GM23338 (cell line): ENCODE measurements around the gene PLXNA2. TPM values are rescaled to one million over a fixed set of nuclear protein-coding genes. Genes with fewer than 3 reads are reported as not detected.

Experiments
- ATAC-seq: fragments of 200-7000 bp; cut with Tn5 transposase; 3 replicates; pipeline ENCODE4 v1.9.1; 2020
- DNase-seq: peaks from one replicate; pipeline ENCODE4 v3.0.0-alpha.2; 2015; ENCODE audit warnings: low spot score
- H2AFZ ChIP-seq: fragments of 200-600 bp; sonication (generic); 2 replicates; pipeline ENCODE4 v1.8.0; 2016; ENCODE audit warnings: antibody characterized with exemption, mild to moderate bottlenecking, moderate library complexity
- H3F3A ChIP-seq: fragments of 200-600 bp; sonication (generic); replicated peaks from 2 replicates; pipeline ENCODE4 v1.8.0; 2017; ENCODE audit warnings: antibody characterized with exemption, mixed run types, low read depth
- H3K27ac ChIP-seq: fragments of 200-600 bp; sonication (generic); 2 replicates; pipeline ENCODE4 v1.6.1; 2016; ENCODE audit warnings: low read depth
- H3K27me3 ChIP-seq: fragments of 200-600 bp; sonication (generic); 2 replicates; pipeline ENCODE4 v1.8.0; 2016; ENCODE audit warnings: mild to moderate bottlenecking, mixed run types, moderate library complexity; ENCODE audit not compliant: insufficient read depth
- H3K36me3 ChIP-seq: fragments of 200-600 bp; sonication (generic); 2 replicates; pipeline ENCODE4 v1.8.0; 2016; ENCODE audit warnings: mild to moderate bottlenecking; ENCODE audit not compliant: insufficient read depth
- H3K4me1 ChIP-seq: fragments of 200-600 bp; sonication (generic); 2 replicates; pipeline ENCODE4 v1.8.0; 2016; ENCODE audit warnings: mild to moderate bottlenecking, moderate library complexity; ENCODE audit not compliant: insufficient read depth
- H3K4me2 ChIP-seq: fragments of 200-600 bp; sonication (generic); 2 replicates; pipeline ENCODE4 v1.7.1; 2017; ENCODE audit warnings: mixed run types
- H3K4me3 ChIP-seq: fragments of 200-600 bp; sonication (generic); 2 replicates; pipeline ENCODE4 v1.6.1; 2016; ENCODE audit warnings: mixed run types
- H3K79me2 ChIP-seq: fragments of 200-600 bp; sonication (generic); replicated peaks from 2 replicates; pipeline ENCODE4 v1.8.0; 2017; ENCODE audit warnings: mild to moderate bottlenecking; ENCODE audit not compliant: insufficient read depth
- H3K9me2 ChIP-seq: fragments of 200-600 bp; sonication (generic); 2 replicates; pipeline ENCODE4 v1.8.0; 2017; ENCODE audit not compliant: insufficient read depth
- H4K20me1 ChIP-seq: fragments of 200-600 bp; sonication (generic); replicated peaks from 2 replicates; pipeline ENCODE4 v1.8.0; 2017; ENCODE audit warnings: mild to moderate bottlenecking; ENCODE audit not compliant: insufficient read depth
- H3K27ac Mint-ChIP-seq: 2 replicates; pipeline ENCODE4 v1.8.0; 2020; ENCODE audit warnings: inconsistent platforms, mild to moderate bottlenecking, moderate library complexity, mixed read lengths
- H3K27me3 Mint-ChIP-seq: 3 replicates; pipeline ENCODE4 v1.8.0; 2022; ENCODE audit warnings: low read depth, mild to moderate bottlenecking, moderate library complexity, mixed read lengths, inconsistent platforms; ENCODE audit not compliant: insufficient read depth, poor library complexity
- H3K36me3 Mint-ChIP-seq: 3 replicates; pipeline ENCODE4 v1.8.0; 2021; ENCODE audit warnings: low read depth, mild to moderate bottlenecking, inconsistent platforms, moderate library complexity, mixed read lengths
- H3K4me1 Mint-ChIP-seq: 3 replicates; pipeline ENCODE4 v1.8.0; 2020; ENCODE audit warnings: mild to moderate bottlenecking, inconsistent platforms, mixed read lengths
- H3K4me3 Mint-ChIP-seq: 3 replicates; pipeline ENCODE4 v1.8.0; 2021; ENCODE audit warnings: moderate library complexity, mild to moderate bottlenecking, inconsistent platforms, mixed read lengths
- H3K9me3 Mint-ChIP-seq: 3 replicates; pipeline ENCODE4 v1.8.0; 2020; ENCODE audit warnings: moderate library complexity, mild to moderate bottlenecking, inconsistent platforms, mixed read lengths
- EZH2 ChIP-seq: fragments of 200-600 bp; sonication (generic); IDR thresholded peaks from one replicate; pipeline ENCODE4 v1.8.0; 2017; ENCODE audit warnings: antibody characterized with exemption, mild to moderate bottlenecking, low read depth; ENCODE audit not compliant: unreplicated experiment
- NANOG ChIP-seq: IDR thresholded peaks from 2 replicates; pipeline ENCODE4 v1.6.1; 2016; ENCODE audit warnings: antibody characterized with exemption, borderline replicate concordance
- POLR2AphosphoS5 ChIP-seq: IDR thresholded peaks from 2 replicates; pipeline ENCODE4 v1.6.1; 2016; ENCODE audit warnings: antibody characterized with exemption, low read depth
- polyA plus RNA-seq: library from polyadenylated mRNA; unstranded; fragments of >200 nt; fragmentation: Nextera tagmentation; extraction: Ambion mirVana; gene quantifications from 2 replicates; pipeline ENCODE4 v1.2.1, GENCODE V29; 2016
- total RNA-seq: library from RNA; depleted of rRNA; stranded (reverse); fragments of >200 nt; shearing (Covaris generic); gene quantifications from 2 replicates; pipeline ENCODE4 v1.2.3, GENCODE V29; 2014
- TF ChIP-seq, protein P1 (sequence below), 2 experiments: fragments of 200-600 bp in 1 of 2; sonication (generic) in 1 of 2; conservative IDR thresholded peaks; 2 replicates each; pipeline versions ENCODE4 v1.5.1 to v1.6.1; 2016 to 2017; ENCODE audit warnings: antibody characterized with exemption in 2 of 2, low read depth in 2 of 2, mild to moderate bottlenecking in 2 of 2, moderate library complexity in 1 of 2
- TF ChIP-seq, protein P2 (sequence below): IDR thresholded peaks from 2 replicates; pipeline ENCODE4 v1.6.1; 2016; ENCODE audit warnings: antibody characterized with exemption
- TF ChIP-seq, protein P3 (sequence below): fragments of 250-450 bp; sonication (Bioruptor Pico); IDR thresholded peaks from 2 replicates; pipeline ENCODE4 v1.5.0; 2020; ENCODE audit warnings: mild to moderate bottlenecking, moderate library complexity

Gene PLXNA2
- total and polyA plus RNA-seq, 2 experiments from 2014 or later: 0.40 to 1.8 TPM

DNA sequence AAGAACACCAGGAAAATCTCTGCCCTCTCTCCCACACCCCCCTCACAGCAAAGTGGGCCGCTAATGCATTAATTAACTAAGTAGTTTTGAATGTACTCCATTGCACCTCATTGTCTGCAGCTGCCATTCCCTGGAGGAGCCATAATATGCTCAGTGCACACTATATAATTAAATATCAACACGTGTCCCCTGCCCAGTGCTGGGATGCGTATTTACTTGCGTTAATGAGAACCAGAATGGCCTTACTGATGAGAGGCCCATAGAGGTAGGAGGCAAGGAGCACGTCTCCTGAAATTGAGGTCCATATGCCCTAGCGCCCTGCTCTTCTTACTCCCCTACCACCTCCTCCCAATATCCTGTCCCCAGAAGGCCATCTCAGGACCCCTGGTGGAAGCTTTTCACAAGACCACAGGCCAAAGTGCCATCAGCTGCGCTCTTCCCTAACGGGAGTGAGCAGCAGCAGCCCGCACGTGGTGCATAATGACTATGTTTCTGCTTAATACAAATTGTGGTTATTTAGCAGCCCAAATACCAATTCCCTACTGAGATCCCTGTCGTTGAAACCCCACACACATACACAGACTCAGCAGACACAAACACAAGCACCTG is 76.8 kb downstream of the PLXNA2 start:
- Histone ChIP-seq H3K36me3 (no peaks in the 10 kb centered on the region), H3K79me2 (no peaks in the 10 kb centered on the region), H3K27me3 (no peaks in the 10 kb centered on the region), H3F3A (no peaks in the 10 kb centered on the region), H3K4me1 (peaks cover 12% of the 10 kb centered on the region), H4K20me1 (no peaks in the 10 kb centered on the region), H2AFZ (no peak overlapping the region), H3K9me2 (no peaks in the 10 kb centered on the region), H3K27ac (no peak overlapping the region), H3K4me2 (no peak overlapping the region), H3K4me3 (no peak overlapping the region)
- peak; percentile 17; the same call in 2 of the 3 replicates for ATAC-seq
- Mint-ChIP-seq H3K9me3 (no peaks in the 10 kb centered on the region; the same call in 2 of the 3 replicates), H3K4me3 (no peak overlapping the region), H3K27ac (no peak overlapping the region), H3K27me3 (peaks cover 4% of the 10 kb centered on the region), H3K36me3 (no peaks in the 10 kb centered on the region), H3K4me1 (peaks cover 48% of the 10 kb centered on the region)
- TF ChIP-seq POLR2AphosphoS5: no peak
- TF ChIP-seq, protein P1, sequence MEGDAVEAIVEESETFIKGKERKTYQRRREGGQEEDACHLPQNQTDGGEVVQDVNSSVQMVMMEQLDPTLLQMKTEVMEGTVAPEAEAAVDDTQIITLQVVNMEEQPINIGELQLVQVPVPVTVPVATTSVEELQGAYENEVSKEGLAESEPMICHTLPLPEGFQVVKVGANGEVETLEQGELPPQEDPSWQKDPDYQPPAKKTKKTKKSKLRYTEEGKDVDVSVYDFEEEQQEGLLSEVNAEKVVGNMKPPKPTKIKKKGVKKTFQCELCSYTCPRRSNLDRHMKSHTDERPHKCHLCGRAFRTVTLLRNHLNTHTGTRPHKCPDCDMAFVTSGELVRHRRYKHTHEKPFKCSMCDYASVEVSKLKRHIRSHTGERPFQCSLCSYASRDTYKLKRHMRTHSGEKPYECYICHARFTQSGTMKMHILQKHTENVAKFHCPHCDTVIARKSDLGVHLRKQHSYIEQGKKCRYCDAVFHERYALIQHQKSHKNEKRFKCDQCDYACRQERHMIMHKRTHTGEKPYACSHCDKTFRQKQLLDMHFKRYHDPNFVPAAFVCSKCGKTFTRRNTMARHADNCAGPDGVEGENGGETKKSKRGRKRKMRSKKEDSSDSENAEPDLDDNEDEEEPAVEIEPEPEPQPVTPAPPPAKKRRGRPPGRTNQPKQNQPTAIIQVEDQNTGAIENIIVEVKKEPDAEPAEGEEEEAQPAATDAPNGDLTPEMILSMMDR (conservative IDR thresholded peaks at IDR 0.05; ENCODE audit: low read depth in 2 of 2): peak in 1 of 2 experiments; percentile 23; a peak in 1 of 4 replicates
- no peak for DNase-seq

DNA sequence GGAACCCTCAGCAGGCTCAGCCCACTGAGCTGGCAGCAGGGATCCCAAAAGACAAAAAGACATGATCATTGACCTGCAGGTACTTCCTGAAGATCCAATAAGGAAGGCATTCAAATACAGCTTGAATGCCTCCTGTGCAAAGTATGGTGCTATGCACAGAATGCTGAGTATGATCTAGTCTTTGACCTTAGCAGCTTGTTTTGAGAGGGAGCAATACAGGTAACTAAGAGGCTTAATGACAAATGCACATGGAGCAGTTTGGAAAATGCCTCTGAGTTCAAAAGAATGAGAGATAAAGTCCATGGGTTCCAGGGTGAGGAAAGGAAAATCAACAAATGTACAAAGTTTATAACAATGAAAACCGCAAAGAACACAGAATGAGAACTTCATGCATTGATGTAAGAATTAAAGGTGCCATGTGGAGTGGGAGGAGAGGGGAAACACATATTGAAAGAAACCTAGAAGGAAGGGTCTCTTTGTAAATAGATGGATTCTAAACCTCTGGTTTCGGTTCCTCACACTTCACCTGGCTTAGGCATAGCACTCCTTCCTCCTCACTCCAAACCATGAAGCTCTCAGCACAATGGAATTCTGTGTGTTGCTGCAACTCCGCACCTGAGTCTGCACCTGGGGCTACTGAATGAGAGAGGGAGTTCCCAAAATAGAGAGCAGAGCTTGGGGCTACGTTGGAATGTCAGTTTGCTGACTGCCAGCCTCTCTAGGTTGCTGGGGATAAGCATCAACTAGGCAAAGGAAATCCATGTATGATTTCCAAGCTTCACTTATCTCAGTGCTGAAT is 77.6 kb downstream of the PLXNA2 start:
- no peak overlapping the region for H3K27ac Mint-ChIP-seq
- ATAC-seq: peak; percentile 84
- DNase-seq: peak; percentile 70
- no peaks in the 10 kb centered on the region for H4K20me1 ChIP-seq
- peaks cover 17% of the 10 kb centered on the region for H3K4me1 ChIP-seq
- no peak overlapping the region for H3K4me3 ChIP-seq
- H3K36me3 Mint-ChIP-seq: no peaks in the 10 kb centered on the region
- no peaks in the 10 kb centered on the region for H3K9me2 ChIP-seq
- H3K4me2 ChIP-seq: no peak overlapping the region
- no peak overlapping the region for H3K4me3 Mint-ChIP-seq
- no peaks in the 10 kb centered on the region; the same call in 2 of the 3 replicates for H3K9me3 Mint-ChIP-seq
- H3K79me2 ChIP-seq: no peaks in the 10 kb centered on the region
- H3K27me3 Mint-ChIP-seq: peaks cover 3% of the 10 kb centered on the region
- H3K27me3 ChIP-seq: no peaks in the 10 kb centered on the region
- H3K4me1 Mint-ChIP-seq: peaks cover 52% of the 10 kb centered on the region
- TF ChIP-seq, protein P2, sequence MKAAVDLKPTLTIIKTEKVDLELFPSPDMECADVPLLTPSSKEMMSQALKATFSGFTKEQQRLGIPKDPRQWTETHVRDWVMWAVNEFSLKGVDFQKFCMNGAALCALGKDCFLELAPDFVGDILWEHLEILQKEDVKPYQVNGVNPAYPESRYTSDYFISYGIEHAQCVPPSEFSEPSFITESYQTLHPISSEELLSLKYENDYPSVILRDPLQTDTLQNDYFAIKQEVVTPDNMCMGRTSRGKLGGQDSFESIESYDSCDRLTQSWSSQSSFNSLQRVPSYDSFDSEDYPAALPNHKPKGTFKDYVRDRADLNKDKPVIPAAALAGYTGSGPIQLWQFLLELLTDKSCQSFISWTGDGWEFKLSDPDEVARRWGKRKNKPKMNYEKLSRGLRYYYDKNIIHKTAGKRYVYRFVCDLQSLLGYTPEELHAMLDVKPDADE: no peak
- TF ChIP-seq NANOG (no peak), EZH2 (no peak)
- TF ChIP-seq, protein P3, sequence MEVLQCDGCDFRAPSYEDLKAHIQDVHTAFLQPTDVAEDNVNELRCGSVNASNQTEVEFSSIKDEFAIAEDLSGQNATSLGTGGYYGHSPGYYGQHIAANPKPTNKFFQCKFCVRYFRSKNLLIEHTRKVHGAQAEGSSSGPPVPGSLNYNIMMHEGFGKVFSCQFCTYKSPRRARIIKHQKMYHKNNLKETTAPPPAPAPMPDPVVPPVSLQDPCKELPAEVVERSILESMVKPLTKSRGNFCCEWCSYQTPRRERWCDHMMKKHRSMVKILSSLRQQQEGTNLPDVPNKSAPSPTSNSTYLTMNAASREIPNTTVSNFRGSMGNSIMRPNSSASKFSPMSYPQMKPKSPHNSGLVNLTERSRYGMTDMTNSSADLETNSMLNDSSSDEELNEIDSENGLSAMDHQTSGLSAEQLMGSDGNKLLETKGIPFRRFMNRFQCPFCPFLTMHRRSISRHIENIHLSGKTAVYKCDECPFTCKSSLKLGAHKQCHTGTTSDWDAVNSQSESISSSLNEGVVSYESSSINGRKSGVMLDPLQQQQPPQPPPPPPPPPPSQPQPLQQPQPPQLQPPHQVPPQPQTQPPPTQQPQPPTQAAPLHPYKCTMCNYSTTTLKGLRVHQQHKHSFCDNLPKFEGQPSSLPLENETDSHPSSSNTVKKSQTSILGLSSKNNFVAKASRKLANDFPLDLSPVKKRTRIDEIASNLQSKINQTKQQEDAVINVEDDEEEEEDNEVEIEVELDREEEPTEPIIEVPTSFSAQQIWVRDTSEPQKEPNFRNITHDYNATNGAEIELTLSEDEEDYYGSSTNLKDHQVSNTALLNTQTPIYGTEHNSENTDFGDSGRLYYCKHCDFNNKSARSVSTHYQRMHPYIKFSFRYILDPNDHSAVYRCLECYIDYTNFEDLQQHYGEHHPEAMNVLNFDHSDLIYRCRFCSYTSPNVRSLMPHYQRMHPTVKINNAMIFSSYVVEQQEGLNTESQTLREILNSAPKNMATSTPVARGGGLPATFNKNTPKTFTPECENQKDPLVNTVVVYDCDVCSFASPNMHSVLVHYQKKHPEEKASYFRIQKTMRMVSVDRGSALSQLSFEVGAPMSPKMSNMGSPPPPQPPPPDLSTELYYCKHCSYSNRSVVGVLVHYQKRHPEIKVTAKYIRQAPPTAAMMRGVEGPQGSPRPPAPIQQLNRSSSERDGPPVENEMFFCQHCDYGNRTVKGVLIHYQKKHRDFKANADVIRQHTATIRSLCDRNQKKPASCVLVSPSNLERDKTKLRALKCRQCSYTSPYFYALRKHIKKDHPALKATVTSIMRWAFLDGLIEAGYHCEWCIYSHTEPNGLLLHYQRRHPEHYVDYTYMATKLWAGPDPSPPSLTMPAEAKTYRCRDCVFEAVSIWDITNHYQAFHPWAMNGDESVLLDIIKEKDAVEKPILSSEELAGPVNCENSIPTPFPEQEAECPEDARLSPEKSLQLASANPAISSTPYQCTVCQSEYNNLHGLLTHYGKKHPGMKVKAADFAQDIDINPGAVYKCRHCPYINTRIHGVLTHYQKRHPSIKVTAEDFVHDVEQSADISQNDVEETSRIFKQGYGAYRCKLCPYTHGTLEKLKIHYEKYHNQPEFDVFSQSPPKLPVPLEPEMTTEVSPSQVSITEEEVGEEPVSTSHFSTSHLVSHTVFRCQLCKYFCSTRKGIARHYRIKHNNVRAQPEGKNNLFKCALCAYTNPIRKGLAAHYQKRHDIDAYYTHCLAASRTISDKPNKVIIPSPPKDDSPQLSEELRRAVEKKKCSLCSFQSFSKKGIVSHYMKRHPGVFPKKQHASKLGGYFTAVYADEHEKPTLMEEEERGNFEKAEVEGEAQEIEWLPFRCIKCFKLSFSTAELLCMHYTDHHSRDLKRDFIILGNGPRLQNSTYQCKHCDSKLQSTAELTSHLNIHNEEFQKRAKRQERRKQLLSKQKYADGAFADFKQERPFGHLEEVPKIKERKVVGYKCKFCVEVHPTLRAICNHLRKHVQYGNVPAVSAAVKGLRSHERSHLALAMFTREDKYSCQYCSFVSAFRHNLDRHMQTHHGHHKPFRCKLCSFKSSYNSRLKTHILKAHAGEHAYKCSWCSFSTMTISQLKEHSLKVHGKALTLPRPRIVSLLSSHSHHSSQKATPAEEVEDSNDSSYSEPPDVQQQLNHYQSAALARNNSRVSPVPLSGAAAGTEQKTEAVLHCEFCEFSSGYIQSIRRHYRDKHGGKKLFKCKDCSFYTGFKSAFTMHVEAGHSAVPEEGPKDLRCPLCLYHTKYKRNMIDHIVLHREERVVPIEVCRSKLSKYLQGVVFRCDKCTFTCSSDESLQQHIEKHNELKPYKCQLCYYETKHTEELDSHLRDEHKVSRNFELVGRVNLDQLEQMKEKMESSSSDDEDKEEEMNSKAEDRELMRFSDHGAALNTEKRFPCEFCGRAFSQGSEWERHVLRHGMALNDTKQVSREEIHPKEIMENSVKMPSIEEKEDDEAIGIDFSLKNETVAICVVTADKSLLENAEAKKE (CRISPR knock-in tag): 0 out of 2 replicates have a peak, but pooled peaks have one; percentile 4
- no peaks in the 10 kb centered on the region for H3F3A ChIP-seq
- no peaks in the 10 kb centered on the region for H3K36me3 ChIP-seq
- no peak overlapping the region for H2AFZ ChIP-seq
- no peak overlapping the region for H3K27ac ChIP-seq
